Measurements from ENCODE around the gene CNST. TPM values are rescaled to one million over a fixed set of nuclear protein-coding genes. Genes with fewer than 3 reads are reported as not detected.

The CNST gene, protein sequence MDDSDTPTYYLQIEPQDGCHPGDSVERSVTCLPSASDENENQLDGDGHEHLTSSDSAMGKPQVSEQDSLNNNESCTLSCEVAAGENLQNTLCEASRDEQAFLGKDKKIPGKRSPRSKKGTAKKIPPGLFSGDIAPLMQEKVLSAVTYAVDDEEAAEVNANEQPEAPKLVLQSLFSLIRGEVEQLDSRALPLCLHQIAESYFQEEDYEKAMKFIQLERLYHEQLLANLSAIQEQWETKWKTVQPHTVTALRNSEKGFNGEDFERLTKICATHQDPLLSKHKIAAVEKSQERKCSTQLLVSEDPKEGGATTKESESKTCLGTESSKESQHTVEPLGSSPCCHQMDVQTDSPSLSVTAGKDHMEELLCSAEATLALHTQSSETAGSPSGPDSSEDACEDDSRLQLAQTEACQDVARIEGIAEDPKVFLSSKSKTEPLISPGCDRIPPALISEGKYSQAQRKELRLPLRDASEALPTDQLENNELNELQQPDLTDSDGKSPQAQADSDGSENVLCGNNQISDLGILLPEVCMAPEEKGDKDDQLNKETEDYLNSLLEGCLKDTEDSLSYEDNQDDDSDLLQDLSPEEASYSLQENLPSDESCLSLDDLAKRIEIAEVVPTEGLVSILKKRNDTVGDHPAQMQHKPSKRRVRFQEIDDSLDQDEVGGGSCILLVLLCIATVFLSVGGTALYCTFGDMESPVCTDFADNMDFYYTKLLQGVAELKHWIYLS
- total RNA-seq = 10.6 and 15.3 TPM in 2 replicates

DNA sequence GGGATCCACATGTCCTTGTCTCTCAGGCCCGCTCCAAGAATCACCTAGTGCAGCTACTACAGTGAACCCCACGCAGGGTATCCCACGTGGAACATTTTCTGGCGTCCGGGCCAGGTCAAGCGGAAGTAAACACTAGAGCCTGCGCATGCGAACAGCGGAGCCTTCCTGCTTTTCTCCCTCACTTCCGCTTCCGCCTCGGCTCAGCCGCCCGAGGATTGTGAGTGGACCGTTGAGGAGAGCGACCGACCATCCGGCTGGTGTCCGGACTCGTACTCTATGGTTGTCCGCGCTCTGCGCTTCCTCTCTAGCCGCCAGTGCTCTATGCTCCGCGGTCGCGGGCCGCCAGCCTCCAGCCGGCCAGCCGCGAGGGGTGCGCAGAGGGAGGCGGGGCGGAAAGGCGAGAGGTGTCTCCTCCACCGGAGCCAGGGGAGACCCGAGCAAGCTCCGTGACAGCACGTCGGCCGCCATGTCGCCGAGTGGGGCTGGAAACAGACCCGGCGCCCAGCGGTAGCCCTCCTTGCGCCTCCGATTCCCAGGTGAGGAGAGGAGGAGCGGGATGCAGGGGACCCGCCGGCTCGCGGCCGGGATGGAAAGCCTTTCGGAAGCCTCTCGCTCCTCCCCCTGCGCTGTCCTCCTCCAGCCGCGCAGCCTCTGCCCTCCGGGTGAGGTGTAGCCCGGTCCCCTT lies at the start of gene CNST, which contains the start of gene TFB2M:
CNST (plus strand) TSS at position 329 of the 685 bp plus-strand sequence. CDS start 25,107 bp downstream, outside the sequence.
TFB2M (minus strand) TSS at position 134 of the 685 bp plus-strand sequence; CDS start at position 11, 123 bp downstream.

Small RNA genes within 50 kb of the gene (small RNA-seq; reads per million reads assigned to genes)
- not detected for gene AL356583.2
- gene AL591623.2 = not detected

Other genes starting within 250 kb of the CNST start
- 15.0 and 21.6 TPM in 2 replicates for gene SMYD3, start 59.2 kb upstream of the CNST start, total RNA-seq
- 11.0 and 15.2 TPM in 2 replicates for gene TFB2M, start 195 bp upstream of the CNST start, total RNA-seq
- gene SCCPDH, start 158.0 kb downstream of the CNST start, total RNA-seq = 16.9 and 34.2 TPM in 2 replicates